Mesenteric fat pad (tissue), 1 donor: ENCODE data around the gene LPAR5. TPM values are rescaled to one million over a fixed set of nuclear protein-coding genes. Genes with fewer than 3 reads are reported as not detected.

Experiments
- DNase-seq: peaks from one replicate; pipeline ENCODE4 v3.0.0-alpha.2; 2020; ENCODE audit warnings: low spot score
- long read RNA-seq: library from polyadenylated mRNA; unstranded; transcript quantifications from one replicate; pipeline ENCODE4 v2.0.0, GENCODE V29; 2020
- total RNA-seq: library from RNA; stranded (reverse); fragmentation: NEBNext Ultra II Directional; extraction: Animal tissue kit (Norgen Biotek cat#: 25700); gene quantifications from one replicate; pipeline ENCODE4 v1.2.1, GENCODE V29; 2021
- donor health status: DM: yes; HTN: yes; CAD: no.

LPAR5 gene
- total RNA-seq = 2.5 TPM
- long read RNA-seq, partial matches to known transcripts = 0 of 4 reads
- long read RNA-seq, other reads (novel, unspliced or antisense) = 3 of 4 reads

GRCh38 chr12:6635856-6636531, at the start of gene LPAR5:
Gene LPAR5, minus strand, starts transcription at chr12:6635959. Its CDS starts 14,711 bp downstream, at chr12:6621248.
- no peak for DNase-seq

DNA sequence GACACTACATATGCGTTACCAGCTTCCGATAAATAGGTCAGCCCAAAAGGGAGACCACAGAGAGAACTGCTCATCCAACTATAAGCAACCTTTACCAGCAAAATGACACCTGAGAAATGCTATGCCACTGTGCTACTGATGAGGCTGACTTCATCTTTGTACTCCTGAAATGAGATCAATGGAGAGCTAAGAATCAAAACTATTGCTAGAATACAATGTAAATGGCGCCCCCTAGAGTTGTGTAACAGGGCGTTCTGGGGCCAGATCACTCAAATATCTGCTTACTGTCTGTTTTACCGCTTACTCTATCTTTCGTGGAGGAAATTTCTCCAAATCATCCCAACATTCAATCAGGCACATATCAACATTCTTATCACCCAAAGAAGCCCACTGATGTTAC, 48.9 kb upstream of the LPAR5 start:
- no peak for DNase-seq

DNA sequence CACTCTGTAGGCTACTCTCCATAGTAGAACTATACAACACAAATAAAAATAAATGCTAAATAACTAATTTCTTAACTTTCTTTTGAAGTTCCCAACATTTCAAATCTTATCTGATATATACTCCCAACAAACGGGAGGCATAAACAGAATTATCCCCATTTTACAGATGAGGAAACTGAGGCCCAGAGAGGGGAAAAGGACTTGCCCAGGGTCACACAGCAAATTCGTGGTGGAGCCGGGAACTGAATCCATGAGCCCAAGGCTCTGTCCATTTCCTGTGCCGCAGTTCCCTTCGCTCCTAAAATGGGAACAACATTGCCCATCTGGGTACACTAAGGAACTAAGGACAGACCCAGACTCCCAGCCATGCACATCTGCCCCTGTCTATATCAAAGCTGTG, 41.2 kb upstream of the LPAR5 start:
- no peak for DNase-seq

DNA sequence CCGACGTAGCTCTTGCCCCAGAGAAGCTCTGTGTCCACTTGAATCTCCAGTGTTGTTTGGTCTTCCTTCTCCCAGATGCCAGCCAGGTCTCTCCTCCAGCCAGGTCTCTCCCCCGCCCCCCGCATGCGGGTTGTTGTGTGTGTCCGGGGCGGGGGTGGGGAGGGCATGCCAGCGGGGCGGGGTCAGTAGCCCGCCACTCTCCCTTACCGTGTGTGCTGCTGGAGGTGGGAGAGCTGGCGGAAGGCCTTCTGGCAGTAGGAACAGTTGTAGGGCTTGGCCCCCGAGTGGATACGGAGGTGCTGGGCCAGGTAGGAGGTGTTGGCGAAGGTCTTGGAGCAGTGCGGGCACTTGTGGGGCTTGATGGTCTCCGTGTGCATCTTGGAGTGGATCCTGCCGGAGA, 36.4 kb upstream of the LPAR5 start:
- DNase-seq = no peak

DNA sequence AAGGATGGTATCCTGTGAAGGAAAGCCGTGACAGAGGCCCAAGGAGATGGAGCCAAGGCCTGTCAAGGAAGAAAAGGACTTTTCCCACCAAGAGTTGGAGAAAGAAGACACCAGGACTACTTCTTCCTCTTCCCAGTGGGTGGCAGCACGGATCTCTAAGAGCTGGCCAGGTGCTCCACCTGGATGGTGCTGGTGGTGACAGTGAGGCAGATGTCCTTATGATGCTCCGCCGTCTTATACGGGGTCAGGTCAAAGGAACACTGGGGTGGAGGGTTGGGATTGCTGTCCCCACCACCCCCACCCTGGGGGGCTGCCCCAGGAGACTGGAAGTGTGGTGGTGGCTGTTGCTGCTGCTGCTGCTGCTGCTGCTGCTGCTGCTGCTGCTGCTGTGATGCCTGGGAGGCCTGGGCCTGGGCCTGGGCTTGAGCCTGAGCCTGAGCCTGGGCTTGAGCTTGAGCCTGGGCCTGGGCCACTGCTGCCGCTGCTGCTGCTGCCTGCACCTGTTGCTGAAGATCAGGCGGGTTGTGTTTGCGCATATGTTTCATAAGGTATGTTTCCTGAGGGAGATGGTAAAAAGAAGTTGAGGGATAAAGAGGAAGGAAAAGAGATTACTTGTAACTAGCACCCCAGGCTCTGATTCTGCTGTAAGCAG, 31.9 kb upstream of the LPAR5 start:
- no peak for DNase-seq

DNA sequence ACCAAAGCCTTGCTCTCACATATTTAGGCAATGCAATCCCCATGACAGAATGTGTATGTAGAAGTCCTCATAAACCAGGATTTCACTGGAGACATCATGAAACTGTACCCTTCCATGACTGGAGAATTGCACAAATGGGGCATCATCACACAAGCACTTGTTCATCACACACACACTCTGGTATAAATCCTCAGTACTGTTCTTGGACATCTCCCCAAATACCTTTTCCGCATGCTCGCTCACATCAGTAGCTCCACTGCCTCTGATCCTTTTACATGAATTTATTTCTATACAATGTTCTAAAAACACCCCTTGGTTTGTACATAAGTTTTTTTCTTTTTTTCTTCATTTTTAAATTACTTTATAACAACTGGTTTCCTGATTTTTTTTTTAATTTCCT, 30.5 kb upstream of the LPAR5 start:
- no peak for DNase-seq

GRCh38 chr12:6664902-6665301, 29.1 kb upstream of the LPAR5 start:
- no peak for DNase-seq

- peak; percentile 96 for DNase-seq
These were observed 27.4 kb upstream of the LPAR5 start, which contains the start of gene ING4 for GRCh38 chr12:6662906-6663742. Gene ING4, minus strand, starts transcription at chr12:6663119. Its CDS starts 18 bp downstream, at chr12:6663101.

DNA sequence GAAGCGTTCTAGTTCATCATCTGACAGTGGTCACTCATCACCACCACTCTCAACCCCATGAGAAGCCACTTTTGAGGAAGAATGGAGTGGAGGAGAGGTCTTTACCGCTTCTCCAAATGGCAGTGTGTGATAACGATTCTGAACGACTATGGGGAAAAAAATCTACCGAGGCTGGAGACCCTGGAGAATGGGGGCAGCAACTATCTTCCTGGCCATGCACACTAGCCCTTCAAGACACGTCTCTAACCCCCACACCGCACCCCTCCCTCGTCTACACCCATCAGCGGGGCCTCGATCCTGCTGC, 26.8 kb upstream of the LPAR5 start:
- DNase-seq = no peak

- DNase-seq = no peak
These were observed 18.2 kb upstream of the LPAR5 start for GRCh38 chr12:6653987-6654386.

- no peak for DNase-seq
These were observed 17.6 kb upstream of the LPAR5 start for GRCh38 chr12:6653342-6653741.

- no peak for DNase-seq
These were observed 16.6 kb upstream of the LPAR5 start for GRCh38 chr12:6652391-6652790.

GRCh38 chr12:6650832-6651231, 15.1 kb upstream of the LPAR5 start:
- DNase-seq = no peak

- DNase-seq = peak; percentile 92
These were observed 11.4 kb upstream of the LPAR5 start, which contains the start of gene ACRBP for GRCh38 chr12:6647083-6647604. Gene ACRBP, minus strand, starts transcription at chr12:6647432. Its CDS starts 66 bp downstream, at chr12:6647366.

DNA sequence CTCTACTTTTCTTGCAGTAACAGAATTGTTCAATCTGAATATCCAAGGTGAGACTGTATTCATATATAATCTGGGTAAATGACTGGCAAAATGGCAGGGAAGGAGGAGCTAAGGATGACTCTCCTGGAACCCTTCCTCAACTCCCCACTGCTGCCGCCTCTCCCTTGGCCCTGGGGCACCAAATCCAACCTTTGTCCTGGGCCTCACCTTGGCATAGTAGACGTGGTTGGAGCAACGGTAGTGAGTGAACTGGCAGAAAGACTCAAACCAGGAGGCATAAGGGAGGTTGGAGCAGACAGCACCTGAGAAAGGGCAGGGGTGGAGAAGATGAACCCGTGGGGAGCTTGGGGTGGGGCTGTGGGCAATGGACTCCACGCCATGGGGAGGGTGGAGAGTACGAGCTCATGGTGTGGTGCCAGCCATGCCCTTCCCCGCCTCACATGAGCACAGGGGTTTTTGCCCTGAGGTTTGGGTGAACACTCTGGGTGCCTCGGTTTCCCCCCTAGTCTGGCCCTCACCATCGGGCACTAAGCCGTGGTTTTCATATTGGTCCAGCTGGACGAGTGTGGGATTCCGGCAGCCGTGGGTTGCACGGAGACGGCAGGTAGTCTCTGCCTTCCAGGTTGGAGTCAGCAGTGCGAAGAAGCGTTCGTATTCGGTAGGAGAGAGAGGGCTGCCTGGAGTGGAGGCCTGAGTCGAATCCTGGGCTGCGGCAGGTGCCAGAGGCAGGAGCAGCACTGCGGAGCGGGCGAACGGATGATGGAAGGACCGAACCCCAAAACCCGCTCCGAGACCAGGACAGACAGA, 10.7 kb upstream of the LPAR5 start:
- DNase-seq = no peak

GRCh38 chr12:6644903-6645302, 9.1 kb upstream of the LPAR5 start:
- no peak for DNase-seq

DNA sequence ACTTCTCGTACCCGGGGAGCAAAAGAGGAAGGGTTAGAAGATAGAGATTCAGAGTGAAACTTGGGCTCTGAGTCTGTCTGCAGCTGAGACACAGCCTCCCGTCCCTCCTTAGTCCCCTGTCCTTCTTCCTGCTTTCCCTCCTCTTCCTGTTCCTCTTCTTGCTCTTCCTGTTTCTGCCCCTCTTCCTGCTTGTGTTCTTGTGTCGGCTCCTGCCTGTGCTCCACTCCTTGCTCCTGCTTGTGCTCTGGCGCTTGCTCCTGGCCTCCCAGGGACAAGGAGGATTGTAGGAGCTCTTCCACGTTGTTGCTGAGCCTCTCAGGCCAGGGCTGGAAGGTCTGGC, 8.5 kb upstream of the LPAR5 start:
- DNase-seq = no peak

- DNase-seq = no peak
These were observed 8.0 kb upstream of the LPAR5 start for GRCh38 chr12:6643569-6644256.

DNA sequence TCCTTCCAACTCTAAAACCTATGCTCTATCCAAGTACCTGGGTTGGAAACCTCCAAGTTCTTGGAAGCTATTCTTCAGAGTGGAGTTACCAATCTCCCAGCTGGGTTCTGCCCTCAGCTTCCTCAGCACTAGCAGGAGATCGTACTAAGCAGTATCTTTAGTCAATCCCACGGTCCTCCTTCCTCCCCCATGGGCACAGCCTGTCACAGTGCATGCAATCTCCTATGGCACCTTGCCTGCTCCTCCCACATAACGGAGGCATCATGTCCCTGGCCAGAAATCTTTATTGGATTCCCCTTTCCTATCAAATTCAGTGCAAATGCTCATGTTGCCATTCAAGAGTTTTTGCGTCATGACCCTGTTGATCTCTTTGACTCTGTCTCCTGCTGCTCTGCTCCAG, 5.4 kb upstream of the LPAR5 start:
- DNase-seq = no peak

GRCh38 chr12:6640497-6640896, 4.7 kb upstream of the LPAR5 start:
- DNase-seq = no peak
